HG03354 (cell line): ENCODE results near the gene C2orf68.
"Not testable (repeated sequence)": the region's sequence is repeated elsewhere in the genome, so short reads cannot be mapped to it uniquely, and the experiment has no call there.

Experiments used
- ATAC-seq: cut with Tn5 transposase; IDR thresholded peaks from one replicate; pipeline ENCODE4 v1.9.1; 2021; ENCODE audit warnings: mild to moderate bottlenecking; ENCODE audit not compliant: unreplicated experiment, poor library complexity, severe bottlenecking

Gene C2orf68

DNA sequence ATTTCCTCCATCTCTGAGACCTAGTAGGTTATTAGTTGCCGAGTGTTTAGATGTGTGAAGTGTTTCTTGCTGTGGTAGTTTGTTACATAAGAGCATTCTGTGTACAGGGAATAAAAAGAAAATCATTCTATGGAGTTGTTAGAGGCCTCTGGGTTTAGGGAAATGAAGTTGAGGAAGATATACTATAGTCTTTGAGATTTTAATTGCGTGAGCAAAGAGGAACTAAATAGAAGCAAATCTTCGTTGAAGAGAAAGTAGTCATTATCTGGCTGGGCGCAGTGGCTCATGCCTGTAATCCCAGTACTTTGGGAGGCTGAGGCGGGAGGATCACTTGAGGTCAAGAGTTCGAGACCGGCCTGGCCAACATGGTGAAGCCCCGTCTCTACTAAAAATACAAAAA lies 23.1 kb upstream of the C2orf68 start:
- no peak for ATAC-seq

DNA sequence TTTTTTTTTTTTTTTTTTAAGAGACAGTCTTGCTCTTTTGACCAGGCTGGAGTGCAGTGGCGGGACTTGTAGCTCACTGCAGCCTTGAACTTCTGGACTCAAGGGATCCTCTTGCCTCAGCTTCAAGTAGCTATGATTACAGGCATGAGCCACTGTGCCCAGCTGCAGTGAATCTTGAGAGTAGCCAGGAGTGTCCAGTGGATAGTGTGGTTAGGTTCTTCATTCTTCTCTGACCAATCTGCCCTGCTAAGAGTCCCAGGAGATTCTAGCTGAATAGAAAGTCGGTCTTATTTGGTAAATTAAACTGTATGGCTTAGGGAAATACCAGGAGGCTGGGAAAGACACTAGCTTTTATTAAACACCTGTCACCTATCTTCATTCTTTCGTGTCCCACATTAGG lies 19.4 kb upstream of the C2orf68 start:
- ATAC-seq = no peak

DNA sequence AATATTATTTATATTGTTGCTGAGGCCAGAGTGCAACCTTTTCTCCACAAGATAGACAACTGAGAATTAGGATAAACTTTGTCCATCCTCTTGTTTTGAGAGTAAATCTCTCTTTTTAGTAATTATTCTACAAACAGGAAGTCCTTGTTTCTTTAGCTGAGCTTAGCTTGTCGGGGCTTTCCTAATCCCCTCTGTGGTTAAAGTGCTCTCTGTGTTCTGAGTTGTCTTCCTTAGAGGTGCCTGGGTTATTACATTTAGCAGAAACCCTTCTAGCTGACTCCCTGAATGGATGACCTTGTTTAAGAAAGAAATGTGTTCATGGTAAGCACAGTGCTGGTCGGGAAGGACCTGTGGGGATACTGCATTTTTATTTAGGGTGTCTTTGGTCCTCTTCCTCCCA lies 16.8 kb upstream of the C2orf68 start:
- ATAC-seq = no peak

DNA sequence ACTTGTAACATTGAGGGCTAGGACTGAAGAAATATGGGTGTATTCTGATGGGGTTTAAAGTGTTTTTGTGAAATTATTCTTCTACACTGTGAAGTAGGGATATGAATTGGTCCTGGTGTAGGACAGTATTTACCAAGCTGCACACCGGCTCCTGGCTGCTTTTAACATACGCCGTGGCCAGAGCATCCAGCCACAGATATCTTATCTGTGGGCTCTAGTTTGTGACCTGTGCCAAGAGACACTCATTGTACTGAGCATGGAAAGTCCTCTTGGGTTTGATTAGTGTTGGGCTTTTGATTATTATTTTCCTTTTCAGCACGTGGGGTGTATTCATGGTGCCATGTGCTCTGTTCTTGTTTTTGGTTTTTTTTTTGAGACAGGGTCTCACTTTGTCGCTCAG lies 12.1 kb upstream of the C2orf68 start:
- no peak for ATAC-seq

DNA sequence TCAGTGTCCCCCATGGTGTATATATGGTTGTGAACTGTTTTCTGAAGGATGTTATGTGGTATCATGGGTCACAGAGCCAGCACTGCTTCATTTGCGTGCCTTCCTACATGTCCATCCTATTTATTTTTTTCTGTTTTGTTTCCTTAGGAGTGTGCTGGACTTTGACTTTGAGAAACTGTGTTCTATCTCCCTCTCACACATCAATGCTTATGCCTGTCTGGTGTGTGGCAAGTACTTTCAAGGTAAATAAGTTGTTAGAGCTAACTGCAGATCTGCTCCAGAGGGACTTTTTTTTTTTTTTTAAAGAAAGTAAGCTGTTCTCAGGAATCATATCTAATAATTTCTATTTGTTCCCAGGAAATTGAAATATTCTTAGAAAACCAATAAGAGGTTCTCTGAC lies 9.5 kb upstream of the C2orf68 start:
- no peak for ATAC-seq

DNA sequence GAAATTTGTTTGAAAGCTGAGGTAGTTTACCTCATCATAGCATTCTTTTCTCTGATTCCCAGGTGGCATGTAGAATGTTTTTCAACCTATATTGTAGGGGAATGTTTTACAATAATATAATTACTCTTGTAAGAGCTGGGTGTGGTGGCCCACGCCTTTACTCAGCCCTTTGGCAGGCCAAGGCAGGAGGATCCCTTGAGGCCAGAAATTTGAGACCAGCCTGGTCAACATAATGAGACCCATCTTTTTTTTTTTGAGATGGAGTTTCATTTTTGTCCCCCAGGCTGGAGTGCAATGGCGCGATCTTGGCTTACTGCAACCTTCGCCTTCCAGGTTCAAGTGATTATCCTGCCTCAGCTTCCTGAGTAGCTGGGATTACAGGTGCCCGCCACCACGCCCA lies 7.8 kb upstream of the C2orf68 start:
- no peak for ATAC-seq

DNA sequence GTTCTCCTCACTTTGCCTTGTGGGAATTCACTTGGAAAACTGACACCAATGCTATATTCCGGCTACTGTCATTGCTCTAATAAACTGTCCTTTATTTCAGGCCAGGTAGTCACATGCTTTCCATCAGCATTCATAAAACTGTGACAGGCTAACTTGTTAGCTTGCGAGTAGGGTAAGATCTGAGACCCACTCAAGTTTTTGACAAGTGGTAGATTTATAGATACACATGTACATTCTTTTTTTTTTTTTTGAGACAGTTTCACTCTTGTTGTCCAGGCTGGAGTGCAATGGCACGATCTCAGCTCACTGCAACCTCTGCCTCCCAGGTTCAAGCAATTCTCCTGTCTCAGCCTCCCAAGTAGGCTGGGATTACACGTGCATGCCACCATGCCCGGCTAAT lies 5.9 kb upstream of the C2orf68 start:
- ATAC-seq = not testable (repeated sequence)

DNA sequence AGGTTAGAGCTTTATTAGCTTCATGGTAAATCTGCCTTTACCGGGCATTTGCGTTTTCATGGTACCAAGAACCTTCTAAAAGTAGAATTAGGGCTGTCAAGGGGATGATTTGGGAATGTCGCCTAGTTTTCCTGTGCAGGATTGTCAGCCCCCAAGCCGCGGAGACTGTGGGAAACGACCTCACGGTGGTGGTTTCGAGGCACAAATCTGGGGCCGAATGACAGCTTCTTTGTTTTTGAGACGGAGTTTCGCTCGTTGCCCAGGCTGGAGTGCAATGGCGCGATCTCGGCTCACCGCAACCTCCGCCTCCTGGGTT lies 3.5 kb upstream of the C2orf68 start:
- ATAC-seq = no peak

DNA sequence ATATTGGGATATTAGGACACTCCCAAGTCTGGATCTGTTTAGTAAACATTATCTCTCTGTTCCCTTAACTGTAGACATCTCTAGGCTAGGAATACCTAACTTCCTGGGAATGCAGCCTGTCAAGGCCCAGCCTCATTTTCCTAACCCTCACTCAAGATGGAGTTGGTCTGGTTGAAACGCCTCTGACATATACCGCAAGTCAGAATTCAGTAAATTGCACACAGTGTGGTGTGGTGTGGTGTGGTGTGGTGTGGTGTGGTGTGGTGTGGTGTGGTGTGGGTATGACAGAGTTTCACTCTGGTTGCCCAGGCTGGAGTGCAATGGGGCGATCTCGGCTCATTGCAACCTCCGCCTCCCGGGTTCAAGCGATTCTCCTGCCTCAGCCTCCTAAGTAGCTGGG lies 2.9 kb upstream of the C2orf68 start:
- ATAC-seq = not testable (repeated sequence)

DNA sequence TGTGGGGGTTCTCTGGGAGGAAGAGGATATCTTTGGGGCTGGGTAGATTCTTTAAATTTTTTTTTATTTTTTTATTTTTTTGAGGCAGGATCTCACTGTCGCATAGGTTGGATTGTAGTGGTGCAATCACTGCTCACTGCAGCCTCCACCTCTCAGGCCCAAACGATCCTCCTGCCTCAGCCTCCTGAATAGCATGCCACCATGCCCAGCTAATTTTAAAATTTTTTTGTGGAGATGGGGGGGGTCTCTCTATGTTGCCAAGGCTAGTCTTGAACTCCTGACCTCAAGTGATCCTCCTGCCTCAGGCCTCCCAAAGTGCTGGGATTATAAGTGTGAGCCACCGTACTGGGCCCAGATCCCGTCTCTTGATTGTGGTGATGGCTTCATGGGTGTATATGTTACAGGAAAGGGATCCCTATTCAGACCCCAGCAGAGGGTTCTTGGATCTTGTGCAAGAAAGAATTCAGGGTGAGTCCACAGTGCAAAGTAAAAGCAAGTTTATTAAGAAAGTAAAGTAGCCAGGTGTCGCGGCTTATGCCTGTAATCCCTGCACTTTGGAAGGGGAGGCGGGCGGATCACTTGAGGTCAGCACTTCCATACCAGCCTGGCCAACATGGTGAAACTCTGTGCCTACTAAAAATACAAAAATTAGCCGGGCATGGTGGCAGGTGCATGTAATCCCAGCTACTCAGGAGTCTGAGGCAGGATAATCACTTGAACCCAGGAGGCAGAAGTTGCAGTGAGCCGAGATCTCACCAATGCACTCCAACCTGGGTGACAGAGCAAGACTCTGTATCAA lies 2.0 kb upstream of the C2orf68 start:
- no peak for ATAC-seq

DNA sequence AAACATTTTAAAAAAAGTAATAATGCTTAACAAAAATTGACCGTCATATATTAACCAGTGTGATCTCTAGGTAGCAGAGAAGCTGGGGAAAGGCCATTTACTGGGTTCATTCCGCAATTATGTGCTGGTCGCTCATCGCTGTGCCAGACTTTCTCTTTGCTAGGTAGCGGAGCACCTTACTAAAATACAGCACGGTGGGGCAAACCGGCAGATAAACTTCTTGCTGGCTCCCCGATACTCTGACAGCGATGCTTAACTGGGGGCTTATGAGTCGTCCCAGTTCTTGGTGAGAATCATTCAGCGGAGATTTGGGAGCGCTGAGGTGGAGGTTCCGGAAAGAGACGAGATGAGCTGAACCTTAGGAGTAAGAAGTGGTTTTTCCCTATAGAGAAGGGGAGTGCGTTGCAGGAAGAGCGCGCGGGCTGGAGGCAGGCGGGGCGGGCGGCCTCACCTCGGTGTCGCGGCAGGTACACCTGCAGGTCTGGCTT lies 605 bp downstream of the C2orf68 start:
- ATAC-seq = peak; percentile 11

DNA sequence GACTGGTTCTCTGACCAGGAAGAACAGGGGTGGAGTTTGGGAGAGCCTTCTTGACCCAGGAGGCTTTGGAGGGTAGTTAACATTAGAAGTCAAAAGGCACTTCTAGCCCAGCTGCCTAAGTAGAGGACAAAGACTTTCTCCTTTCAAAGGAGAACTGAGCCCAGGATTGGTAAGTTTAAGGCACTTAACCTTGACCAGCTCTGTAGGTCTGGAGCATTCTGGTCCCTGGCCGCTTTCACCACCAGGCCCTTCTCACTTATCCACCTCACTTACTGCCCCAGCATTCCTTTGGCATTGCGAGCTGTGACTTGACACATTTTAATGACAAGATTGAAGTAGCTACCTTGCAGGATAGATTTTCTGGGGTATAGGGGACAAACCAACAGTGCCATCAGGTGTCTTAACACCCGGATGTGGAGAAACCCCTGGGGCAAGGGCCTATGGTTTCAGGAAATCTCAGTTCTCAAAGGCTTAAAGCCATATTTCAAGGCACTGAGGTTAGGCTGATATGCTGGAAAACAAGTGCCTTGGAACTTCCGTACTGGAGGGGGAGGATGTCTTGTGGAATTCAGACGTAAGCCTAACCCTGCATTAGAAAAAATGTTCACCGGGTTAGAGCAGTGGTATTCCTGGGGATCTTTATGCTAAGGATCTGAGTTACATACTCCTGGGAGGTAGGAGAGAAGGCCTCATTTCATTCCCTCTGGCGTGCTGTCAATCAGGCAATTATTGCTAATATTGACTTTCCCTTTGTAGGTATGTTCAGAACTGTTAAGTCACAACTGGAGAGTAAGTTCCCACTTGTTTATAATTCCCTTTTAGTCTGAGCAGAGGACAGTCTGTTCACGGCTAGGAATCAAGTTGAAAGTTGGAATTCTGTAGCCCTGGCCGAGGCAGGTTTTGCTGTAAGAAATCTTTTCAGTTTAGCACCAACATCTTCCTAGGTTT lies 4.3 kb downstream of the C2orf68 start:
- no peak for ATAC-seq

DNA sequence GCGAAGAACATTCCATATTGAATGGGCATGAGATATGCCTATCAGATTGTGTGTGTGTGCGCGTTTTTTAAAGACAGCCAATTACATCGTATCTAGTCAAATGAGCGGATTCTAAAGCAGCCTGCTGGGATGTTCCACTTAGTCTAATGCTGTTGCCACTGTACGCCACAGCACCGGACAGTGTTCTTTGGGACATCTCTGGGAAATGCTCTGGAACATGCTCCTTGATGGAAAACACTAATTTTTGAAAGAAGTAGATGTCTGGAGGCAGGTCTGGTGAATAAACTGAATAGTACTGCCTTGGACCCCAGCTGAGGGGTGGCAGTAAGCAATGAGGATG lies 5.8 kb downstream of the C2orf68 start:
- ATAC-seq = no peak

DNA sequence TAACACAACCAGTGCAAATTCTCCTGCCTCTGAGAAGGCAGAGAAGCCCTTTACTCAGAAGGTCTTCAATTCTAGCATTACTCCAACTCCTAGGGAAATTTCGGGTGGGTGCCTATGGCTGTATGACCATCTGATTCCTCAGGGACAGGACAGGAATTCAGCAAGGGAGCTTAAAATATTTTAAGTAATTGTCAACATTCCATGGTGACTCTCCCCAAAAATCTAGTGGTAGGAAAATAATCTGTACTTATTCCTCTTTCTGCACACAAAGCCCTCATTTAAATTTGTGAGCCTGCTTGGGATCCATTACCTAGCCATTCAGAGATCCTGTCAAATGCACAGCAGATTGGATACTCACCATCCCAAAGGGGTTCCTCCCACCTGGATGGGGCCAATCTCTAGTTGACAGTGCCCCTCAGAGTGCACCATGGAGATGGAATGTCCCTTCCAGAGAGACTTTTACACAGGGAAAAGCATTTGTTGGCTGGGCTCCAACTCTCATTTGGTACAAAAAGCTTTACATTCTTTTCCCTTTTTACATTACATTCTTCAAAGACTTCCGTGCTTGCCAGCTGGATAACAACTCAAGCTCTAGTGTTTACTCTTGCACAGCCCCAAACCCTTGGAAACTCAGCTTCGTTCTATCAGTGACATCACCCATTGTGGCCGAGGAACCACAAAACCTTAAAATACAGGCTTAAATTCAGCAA lies 6.3 kb downstream of the C2orf68 start:
- ATAC-seq = no peak

DNA sequence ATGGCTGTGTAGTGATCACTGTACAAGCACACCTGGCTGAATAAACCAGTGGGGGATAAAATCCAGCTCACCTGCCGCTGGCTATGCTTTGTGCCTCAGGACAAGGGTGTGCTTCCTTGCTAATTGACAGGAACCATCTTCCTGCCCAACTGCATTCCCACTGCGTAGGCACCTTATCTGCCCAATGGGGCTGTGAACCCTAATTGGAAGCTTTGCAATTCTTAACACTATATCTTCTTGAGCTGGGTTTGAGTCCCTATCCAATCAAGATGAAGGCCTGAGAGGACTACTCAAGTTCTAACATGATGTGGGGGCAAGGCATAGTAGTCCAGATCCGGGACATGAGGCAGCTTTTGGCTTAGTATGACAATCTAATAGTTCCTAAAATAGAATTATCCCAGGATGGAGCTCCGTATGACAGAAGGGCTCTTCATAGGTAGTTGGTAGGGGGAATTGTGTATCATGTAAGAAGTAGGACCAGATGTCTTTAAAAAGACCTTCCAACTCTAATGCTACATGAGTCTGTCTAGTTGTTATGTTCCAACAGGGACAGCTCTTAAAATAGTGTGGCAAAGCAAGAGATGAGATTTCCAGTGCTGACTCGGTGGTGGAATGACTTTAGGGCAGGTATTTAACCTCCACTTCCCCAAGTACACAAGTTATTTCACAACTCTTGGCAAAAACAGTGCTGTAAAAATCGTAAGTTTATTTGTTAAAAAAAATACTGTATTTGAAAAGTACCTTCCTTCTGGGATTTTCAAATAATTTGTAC lies 7.1 kb downstream of the C2orf68 start:
- ATAC-seq = no peak

DNA sequence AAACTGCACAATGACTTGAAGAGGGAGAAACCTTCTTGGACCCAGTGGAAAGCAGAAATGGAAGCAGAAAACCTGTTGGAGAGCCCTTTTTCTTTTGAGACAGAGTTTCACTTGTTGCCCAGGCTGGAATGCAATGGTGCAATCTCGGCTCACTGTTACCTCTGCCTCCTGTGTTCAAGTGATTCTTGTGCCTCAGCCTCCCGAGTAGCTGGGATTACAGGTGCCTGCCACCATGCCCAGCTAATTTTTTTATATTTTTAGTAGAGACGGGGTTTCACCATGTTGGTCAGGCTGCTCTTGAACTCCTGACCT lies 7.8 kb downstream of the C2orf68 start:
- ATAC-seq = not testable (repeated sequence)

DNA sequence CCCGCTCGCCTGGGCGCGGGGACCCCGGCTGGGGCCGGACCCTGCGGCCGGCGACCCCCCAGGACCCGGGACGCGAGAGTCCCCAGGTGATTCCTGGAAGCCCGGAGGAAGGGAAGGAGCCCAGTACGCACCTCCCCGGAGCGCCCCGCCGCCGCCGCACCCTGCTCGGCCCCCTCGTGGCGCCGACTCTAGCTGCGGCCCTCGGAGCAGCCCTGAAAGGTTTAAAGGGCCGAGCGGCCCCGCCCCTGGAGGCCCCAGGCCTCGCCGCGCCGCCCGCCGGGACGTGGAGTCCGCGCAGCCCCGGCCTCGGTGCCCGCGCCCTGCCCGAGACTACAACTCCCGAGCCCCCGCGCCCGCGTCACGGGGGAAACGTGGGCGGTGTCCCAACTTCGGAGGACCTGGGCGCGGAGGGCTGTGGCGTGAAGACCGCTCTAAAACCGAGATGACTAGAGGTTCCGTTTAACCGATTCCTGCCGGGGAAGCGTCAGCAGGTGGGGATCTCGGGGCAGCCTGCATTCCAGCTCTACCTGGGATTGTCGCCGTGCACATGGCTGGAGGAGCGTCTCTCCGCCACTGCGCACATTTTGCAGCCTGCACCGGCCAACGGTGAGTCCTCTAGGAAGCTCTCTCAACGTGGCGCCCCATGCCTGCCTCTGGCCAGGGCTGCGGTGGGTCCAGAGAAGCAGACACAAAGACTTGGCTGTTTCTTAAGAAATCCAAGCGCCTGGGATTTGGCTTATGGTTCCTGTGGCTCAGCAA lies 9.2 kb downstream of the C2orf68 start, which contains the start of gene TMEM150A:
Gene TMEM150A (minus strand): TSS at position 223 of the 759 bp plus-strand sequence. CDS start 750 bp downstream, outside the sequence.
- ATAC-seq = peak; percentile 97

DNA sequence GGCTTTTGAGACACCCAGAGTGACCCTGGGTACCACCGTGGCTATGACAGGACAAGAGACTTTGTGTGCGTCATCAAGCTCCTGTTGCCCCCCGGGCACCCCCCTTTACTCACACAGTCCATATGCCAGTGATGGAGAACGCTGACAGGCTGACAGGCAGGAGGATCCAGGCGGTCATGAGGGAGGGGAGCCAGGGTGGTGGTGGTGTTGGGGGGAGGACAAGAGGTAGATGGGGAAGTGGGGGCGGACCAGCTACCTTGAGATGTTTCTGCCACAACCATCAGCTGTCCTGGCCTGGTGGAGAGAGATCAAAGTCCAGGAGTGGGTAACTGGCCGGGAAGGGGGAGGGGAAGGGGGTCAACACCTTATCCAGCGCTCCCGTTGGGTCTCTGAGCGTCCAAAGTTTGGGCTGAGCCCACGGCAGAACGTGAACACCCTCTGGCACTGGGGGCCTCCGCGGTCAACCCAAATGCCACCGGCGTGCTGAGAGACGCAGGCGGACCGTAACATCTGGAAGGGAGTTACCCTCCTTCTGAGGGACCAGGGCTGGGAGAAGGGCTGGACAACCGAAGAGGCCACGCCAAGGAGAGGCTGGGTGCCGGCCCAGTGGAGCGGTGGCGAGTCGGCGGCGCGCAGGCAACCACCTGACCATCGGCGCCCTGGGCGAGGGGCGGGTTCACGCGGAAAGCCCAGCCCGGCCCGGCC lies 9.9 kb downstream of the C2orf68 start:
- peak; percentile 39 for ATAC-seq
